Trophoblast cell (in vitro differentiated cells and primary cell): ENCODE results near the gene TMEM50B.
"Not testable (repeated sequence)": the region's sequence is repeated elsewhere in the genome, so short reads cannot be mapped to it uniquely, and the experiment has no call there.

Experiments
- DNase-seq, 2 donors: peaks; one replicate each; pipeline ENCODE4 v3.0.0-alpha.2; 2016
- H2AFZ ChIP-seq: 2 replicates; pipeline ENCODE4 v1.6.1; 2013; ENCODE audit warnings: low read length, moderate library complexity, mild to moderate bottlenecking; ENCODE audit not compliant: insufficient read depth, poor library complexity
- H2AK5ac ChIP-seq: 2 replicates; pipeline ENCODE4 v1.6.1; 2013; ENCODE audit warnings: mild to moderate bottlenecking, low read length
- H2BK120ac ChIP-seq: 2 replicates; pipeline ENCODE4 v1.6.1; 2013; ENCODE audit warnings: low read length, mild to moderate bottlenecking, moderate library complexity; ENCODE audit not compliant: insufficient read depth, poor library complexity
- H2BK12ac ChIP-seq: 2 replicates; pipeline ENCODE4 v1.6.1; 2013; ENCODE audit warnings: mild to moderate bottlenecking, low read length, moderate library complexity
- H2BK5ac ChIP-seq: 2 replicates; pipeline ENCODE4 v1.6.1; 2013; ENCODE audit warnings: low read length, low read depth, moderate library complexity, mild to moderate bottlenecking; ENCODE audit not compliant: poor library complexity
- H3K14ac ChIP-seq: 2 replicates; pipeline ENCODE4 v1.6.1; 2013; ENCODE audit warnings: mild to moderate bottlenecking, low read length
- H3K18ac ChIP-seq: 2 replicates; pipeline ENCODE4 v1.6.1; 2013; ENCODE audit warnings: mild to moderate bottlenecking, low read length
- H3K23ac ChIP-seq: 2 replicates; pipeline ENCODE4 v1.6.1; 2013; ENCODE audit warnings: low read length
- H3K27ac ChIP-seq: 2 replicates; pipeline ENCODE4 v1.5.1; 2013; ENCODE audit warnings: low read depth, mild to moderate bottlenecking, inconsistent platforms, low read length, moderate library complexity
- H3K27me3 ChIP-seq: 2 replicates; pipeline ENCODE4 v1.6.1; 2013; ENCODE audit warnings: inconsistent platforms, mild to moderate bottlenecking, low read length, moderate library complexity; ENCODE audit not compliant: insufficient read depth
- H3K36me3 ChIP-seq, 2 experiments: 1 replicate in 1 of 2; 2 replicates in 1 of 2; pipeline ENCODE4 v1.6.1; 2013; ENCODE audit warnings: low read length in 2 of 2, mild to moderate bottlenecking in 2 of 2, moderate library complexity in 1 of 2; ENCODE audit not compliant: insufficient read depth in 2 of 2, control insufficient read depth in 1 of 2
- H3K4ac ChIP-seq: 2 replicates; pipeline ENCODE4 v1.6.1; 2013; ENCODE audit warnings: low read depth, mild to moderate bottlenecking, low read length, moderate library complexity
- H3K4me1 ChIP-seq, 2 experiments: 1 replicate in 1 of 2; 2 replicates in 1 of 2; pipeline ENCODE4 v1.6.1; 2013; ENCODE audit warnings: low read length in 2 of 2, mild to moderate bottlenecking in 2 of 2, moderate library complexity in 1 of 2; ENCODE audit not compliant: insufficient read depth in 2 of 2, control insufficient read depth in 1 of 2
- H3K4me2 ChIP-seq: 2 replicates; pipeline ENCODE4 v1.6.1; 2013; ENCODE audit warnings: inconsistent platforms, mild to moderate bottlenecking, low read length, moderate library complexity
- H3K4me3 ChIP-seq: 2 replicates; pipeline ENCODE4 v1.5.1; 2013; ENCODE audit warnings: mild to moderate bottlenecking, low read depth, low read length, inconsistent platforms
- H3K79me1 ChIP-seq: one replicate; pipeline ENCODE4 v1.6.1; 2013; ENCODE audit warnings: low read length
- H3K79me2 ChIP-seq: 2 replicates; pipeline ENCODE4 v1.6.1; 2013; ENCODE audit warnings: low read length, mild to moderate bottlenecking; ENCODE audit not compliant: control insufficient read depth, insufficient read depth, poor library complexity
- H3K9ac ChIP-seq: 2 replicates; pipeline ENCODE4 v1.6.1; 2013; ENCODE audit warnings: mild to moderate bottlenecking, low read length
- H3K9me3 ChIP-seq: 2 replicates; pipeline ENCODE4 v1.6.1; 2013; ENCODE audit warnings: low read depth, mild to moderate bottlenecking, control low read depth, inconsistent platforms, low read length; ENCODE audit not compliant: insufficient read depth
- H4K12ac ChIP-seq: 2 replicates; pipeline ENCODE4 v1.6.1; 2013; ENCODE audit warnings: low read depth, mild to moderate bottlenecking, low read length, moderate library complexity
- H4K8ac ChIP-seq: 2 replicates; pipeline ENCODE4 v1.6.1; 2013; ENCODE audit warnings: low read depth, mild to moderate bottlenecking, low read length, moderate library complexity
- H4K91ac ChIP-seq: one replicate; pipeline ENCODE4 v1.6.1; 2013; ENCODE audit warnings: low read depth, mild to moderate bottlenecking, low read length, moderate library complexity
- WGBS: extraction: QIAGEN DNeasy Blood & Tissue Kit; methylation state at CpG from one replicate; pipeline ENCODE4 v1.1.7; 2013; ENCODE audit warnings: missing lambda C conversion rate; ENCODE audit not compliant: insufficient read length, insufficient coverage; ENCODE audit errors: extremely low coverage; 5-methylcytosine and 5-hydroxymethylcytosine counted together

TMEM50B gene

GRCh38 chr21:33412439-33412831 is 67.3 kb downstream of the TMEM50B start:
- not testable (repeated sequence) for DNase-seq, H3K4ac ChIP-seq, H3K18ac ChIP-seq, H3K4me3 ChIP-seq, H3K79me2 ChIP-seq, H2AFZ ChIP-seq, H4K91ac ChIP-seq, H3K4me2 ChIP-seq, H3K9ac ChIP-seq, H2BK12ac ChIP-seq, H4K8ac ChIP-seq, H2BK120ac ChIP-seq, H4K12ac ChIP-seq, H3K23ac ChIP-seq, H3K27me3 ChIP-seq, H3K14ac ChIP-seq, H2AK5ac ChIP-seq, H3K9me3 ChIP-seq, H2BK5ac ChIP-seq, H3K4me1 ChIP-seq, H3K79me1 ChIP-seq
- WGBS = no CpG with 5 or more reads among the region's 12 CpGs
- H3K27ac ChIP-seq = peak overlapping the region; percentile 25
- H3K36me3 ChIP-seq = peaks cover 14 to 18% of the 10 kb centered on the region in 2 experiments

GRCh38 chr21:33411949-33412430 is 67.8 kb downstream of the TMEM50B start:
- Histone ChIP-seq H3K79me1 (no peaks in the 10 kb centered on the region), H3K9me3 (no peaks in the 10 kb centered on the region), H4K8ac (no peak overlapping the region), H3K9ac (no peak overlapping the region), H4K91ac (no peak overlapping the region), H3K4me1 (peaks cover 4 to 6% of the 10 kb centered on the region in 2 experiments), H3K27me3 (no peaks in the 10 kb centered on the region), H3K4me3 (no peak overlapping the region), H3K23ac (no peak overlapping the region), H2AFZ (no peak overlapping the region), H3K4ac (no peak overlapping the region), H3K36me3 (peaks cover 13 to 18% of the 10 kb centered on the region in 2 experiments), H4K12ac (no peak overlapping the region), H2BK12ac (no peak overlapping the region), H3K79me2 (peaks cover 3% of the 10 kb centered on the region), H2AK5ac (no peak overlapping the region), H2BK5ac (no peak overlapping the region), H3K4me2 (no peak overlapping the region), H3K27ac (no peak overlapping the region), H2BK120ac (no peak overlapping the region), H3K18ac (no peak overlapping the region), H3K14ac (no peak overlapping the region)
- WGBS = no CpG with 5 or more reads among the region's 8 CpGs
- DNase-seq = peak; percentile 26 to 60

- Histone ChIP-seq H3K27me3 (no peaks in the 10 kb centered on the region), H2BK12ac (no peak overlapping the region)
Observed at GRCh38 chr21:33406493-33406892, 73.3 kb downstream of the TMEM50B start.

GRCh38 chr21:33403786-33404585 is 75.8 kb downstream of the TMEM50B start:
- Histone ChIP-seq H3K4me1 (peaks cover 9 to 18% of the 10 kb centered on the region in 2 experiments), H2AK5ac (peak overlapping the region; percentile 53), H3K14ac (peak overlapping the region; percentile 98), H3K9me3 (no peaks in the 10 kb centered on the region), H3K4me3 (peak overlapping the region; percentile 87), H3K27me3 (no peaks in the 10 kb centered on the region), H2BK5ac (peak overlapping the region; percentile 95), H2AFZ (peak overlapping the region; percentile 59), H3K36me3 (peaks cover 0 to 3% of the 10 kb centered on the region in 2 experiments), H3K23ac (no peak overlapping the region), H3K18ac (peak overlapping the region; percentile 94), H3K79me2 (peaks cover 16% of the 10 kb centered on the region), H4K12ac (peak overlapping the region; percentile 89), H3K9ac (peak overlapping the region; percentile 90), H4K8ac (peak overlapping the region; percentile 90), H3K4ac (peak overlapping the region; percentile 97), H4K91ac (peak overlapping the region; percentile 95), H3K4me2 (peak overlapping the region; percentile 65), H3K27ac (peak overlapping the region; percentile 65), H3K79me1 (peaks cover 18% of the 10 kb centered on the region), H2BK120ac (peak overlapping the region; percentile 90), H2BK12ac (peak overlapping the region; percentile 61)
- no CpG with 5 or more reads among the region's 47 CpGs for WGBS
- peak; percentile 47 to 63 for DNase-seq

More at GRCh38 chr21:33406493-33406892, 73.3 kb downstream of the TMEM50B start:
- no peak overlapping the region for H4K12ac ChIP-seq
- peaks cover 7 to 8% of the 10 kb centered on the region in 2 experiments for H3K36me3 ChIP-seq
- no CpG with 5 or more reads among the region's 5 CpGs for WGBS
- peak in 1 of 2 donors; percentile 20 for DNase-seq
- H3K9me3 ChIP-seq = no peaks in the 10 kb centered on the region
- H3K4me2 ChIP-seq = no peak overlapping the region
- no peak overlapping the region for H3K18ac ChIP-seq
- peaks cover 9 to 14% of the 10 kb centered on the region in 2 experiments for H3K4me1 ChIP-seq
- no peak overlapping the region for H3K27ac ChIP-seq
- no peak overlapping the region for H2AFZ ChIP-seq
- no peak overlapping the region for H3K23ac ChIP-seq
- H2BK5ac ChIP-seq = no peak overlapping the region
- peaks cover 18% of the 10 kb centered on the region for H3K79me1 ChIP-seq
- no peak overlapping the region for H3K9ac ChIP-seq
- H3K4me3 ChIP-seq = no peak overlapping the region
- peaks cover 16% of the 10 kb centered on the region for H3K79me2 ChIP-seq
- H3K14ac ChIP-seq = no peak overlapping the region
- H2AK5ac ChIP-seq = no peak overlapping the region
- H3K4ac ChIP-seq = peak overlapping the region; percentile 52
- no peak overlapping the region for H4K91ac ChIP-seq
- no peak overlapping the region for H2BK120ac ChIP-seq
- no peak overlapping the region for H4K8ac ChIP-seq
